CD1c-positive myeloid dendritic cell (primary cell): Measurements from ENCODE around the gene AQP12A.

Experiments
- DNase-seq: peaks from one replicate; pipeline ENCODE4 v3.0.0-alpha.2; 2016; ENCODE audit errors: extremely low spot score

AQP12A gene

GRCh38 chr2:240722376-240722775 lies 30.7 kb downstream of the AQP12A start:
- DNase-seq: no peak

GRCh38 chr2:240722796-240723735 lies 31.4 kb downstream of the AQP12A start:
- DNase-seq: no peak

- no peak for DNase-seq
These were observed 32.2 kb downstream of the AQP12A start for GRCh38 chr2:240723851-240724250.

DNA sequence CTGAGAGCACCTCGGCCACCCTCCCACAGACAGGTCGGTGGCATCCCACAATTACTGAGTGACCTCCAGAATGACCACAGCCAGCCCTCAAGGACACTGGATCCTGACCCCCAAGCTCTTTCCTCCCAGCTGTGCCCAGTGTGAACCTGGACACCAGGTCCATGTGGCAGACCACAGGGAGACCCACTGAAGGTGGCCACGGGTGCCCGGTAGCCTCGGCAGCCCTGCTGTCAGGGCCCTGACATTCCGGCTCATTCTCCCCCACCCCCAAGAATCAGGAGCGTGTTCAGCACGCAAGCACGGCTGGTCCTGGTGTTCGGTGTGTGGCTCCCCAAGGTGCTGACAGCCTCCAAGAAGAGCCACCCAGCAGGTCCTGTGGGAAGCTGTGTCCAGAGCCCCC lies 32.8 kb downstream of the AQP12A start:
- DNase-seq: no peak

DNA sequence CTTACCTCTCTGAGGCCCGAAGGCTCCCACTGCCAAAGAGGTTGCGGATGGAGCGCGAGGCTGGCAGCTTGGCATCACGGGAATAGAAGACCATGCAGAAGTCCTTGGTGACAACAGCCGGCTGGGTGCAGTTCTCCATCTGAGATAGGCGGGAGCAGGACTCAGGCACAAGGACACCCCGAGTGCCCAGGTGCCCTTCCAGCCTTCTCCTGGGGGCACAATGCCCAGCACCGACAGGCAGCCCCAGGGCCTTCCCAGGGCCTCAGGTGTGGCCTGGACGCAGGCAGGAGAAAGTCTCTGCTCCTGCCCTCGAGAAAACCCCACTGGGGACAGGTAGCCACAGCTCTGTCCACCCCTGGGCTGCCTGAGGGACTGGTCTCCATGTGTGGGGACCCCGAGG lies 33.6 kb downstream of the AQP12A start:
- DNase-seq: no peak

DNA sequence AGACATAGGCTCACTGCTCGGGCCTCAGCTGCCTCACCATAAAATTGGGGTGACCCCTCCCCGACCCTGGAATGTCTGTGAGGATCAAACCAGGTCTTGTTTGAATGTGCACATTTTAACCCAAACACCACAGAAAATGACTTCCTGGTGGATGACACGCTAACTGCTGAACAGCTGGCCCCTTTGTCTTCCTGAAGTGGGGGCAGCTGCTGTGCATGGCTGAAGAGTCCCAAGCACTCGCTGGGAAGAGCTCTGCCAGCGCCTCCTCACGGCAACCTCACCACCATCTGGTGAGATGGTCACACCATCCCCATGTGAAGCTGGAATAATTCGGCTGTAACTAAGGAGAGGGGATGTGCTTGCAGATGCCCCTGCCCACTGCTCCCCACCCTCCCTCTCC lies 34.0 kb downstream of the AQP12A start:
- no peak for DNase-seq

GRCh38 chr2:240726876-240727275 lies 35.2 kb downstream of the AQP12A start:
- DNase-seq: no peak

DNA sequence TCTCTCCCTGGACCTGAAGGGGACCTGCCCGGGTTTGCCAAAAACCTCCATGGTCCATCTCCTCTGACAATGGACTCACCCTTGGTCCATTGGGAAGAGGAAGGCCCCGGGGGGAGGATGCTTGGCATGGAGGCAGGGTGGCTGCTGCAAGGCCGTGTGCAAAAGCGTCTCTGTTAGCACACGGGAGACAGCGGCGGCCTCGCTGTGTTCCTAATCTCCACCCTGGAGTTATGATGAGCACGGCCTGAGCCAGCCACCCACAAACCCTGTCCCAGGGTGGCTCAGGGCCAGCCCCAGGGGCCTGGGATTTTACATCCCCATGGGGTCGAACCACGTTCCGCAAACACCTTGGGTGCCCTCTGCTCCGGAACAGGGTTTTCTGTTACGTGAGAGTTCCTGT lies 35.8 kb downstream of the AQP12A start:
- no peak for DNase-seq

- DNase-seq: no peak
These were observed 36.2 kb downstream of the AQP12A start for GRCh38 chr2:240727913-240728312.

GRCh38 chr2:240728361-240728760 lies 36.7 kb downstream of the AQP12A start:
- DNase-seq: no peak

DNA sequence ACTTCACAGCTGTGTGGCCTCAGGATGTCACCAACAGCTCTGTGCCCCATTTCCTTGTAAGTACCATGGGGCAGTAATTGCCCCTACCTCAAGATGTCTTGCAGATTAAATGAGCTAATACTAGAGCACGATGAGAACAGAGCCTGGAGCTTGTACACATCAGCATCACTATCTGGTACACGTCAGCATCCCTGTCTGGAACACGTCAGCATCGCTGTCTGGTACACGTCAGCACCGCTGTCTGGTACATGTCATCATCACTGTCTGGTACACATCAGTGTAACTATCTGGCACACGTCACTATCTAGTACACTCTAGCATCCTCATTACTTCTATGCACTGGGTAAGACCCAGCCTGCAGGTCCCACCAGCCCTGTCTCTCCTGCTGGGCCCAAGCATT lies 37.2 kb downstream of the AQP12A start:
- no peak for DNase-seq

- DNase-seq: no peak
These were observed 39.0 kb downstream of the AQP12A start for GRCh38 chr2:240730501-240731177.

DNA sequence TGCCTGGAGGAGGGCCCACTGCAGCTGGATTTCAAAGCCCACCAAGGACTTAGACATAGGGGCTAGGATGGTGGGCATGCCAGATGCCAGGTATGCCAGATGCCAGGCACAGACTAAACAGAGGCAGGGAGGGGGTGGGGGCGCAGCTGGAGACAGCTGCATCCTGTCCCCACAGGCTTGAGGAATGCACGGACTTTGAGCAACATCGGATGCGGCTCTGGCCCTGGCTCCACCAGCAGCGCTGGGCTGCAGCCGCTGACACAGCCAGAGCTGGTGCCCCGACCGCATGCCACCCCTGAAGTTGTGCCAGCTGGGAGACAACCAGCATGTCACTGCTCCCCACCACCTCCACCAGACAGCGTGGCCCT lies 39.5 kb downstream of the AQP12A start:
- DNase-seq: no peak

- DNase-seq: no peak
These were observed 40.5 kb downstream of the AQP12A start for GRCh38 chr2:240732184-240732583.

DNA sequence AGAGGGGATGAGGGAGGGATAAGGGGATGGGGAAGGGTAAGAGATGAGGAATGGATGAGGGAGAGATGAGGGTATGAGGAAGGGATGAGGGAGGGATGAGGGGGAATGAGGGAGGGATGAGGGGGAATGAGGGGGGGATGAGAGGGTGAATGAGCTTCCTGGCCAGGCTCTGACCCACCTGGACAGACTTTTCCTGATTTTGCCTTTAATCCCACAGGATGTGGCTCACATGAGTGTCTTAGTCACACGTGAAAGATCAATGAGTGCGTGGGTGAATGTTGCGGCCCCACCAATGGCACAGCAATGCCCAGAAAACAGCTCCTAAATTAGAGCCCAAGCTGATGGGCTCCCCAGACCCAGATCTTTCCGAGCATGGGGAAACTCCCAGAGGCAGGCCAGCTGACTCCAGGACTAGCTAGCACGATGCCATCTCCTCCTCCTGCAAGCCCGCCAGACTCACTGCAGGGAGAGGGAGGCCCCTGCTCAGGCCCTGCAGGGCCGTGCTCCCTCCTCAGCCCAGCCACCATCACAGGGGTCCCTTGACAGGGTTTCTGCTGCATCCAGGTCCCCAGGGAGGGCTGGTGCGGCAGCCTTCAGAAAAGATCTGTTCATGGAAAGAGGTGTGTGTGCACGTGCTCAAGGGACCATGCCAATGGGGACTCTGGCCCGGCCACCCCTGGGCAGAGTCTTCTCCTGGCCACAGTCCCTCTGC lies 41.4 kb downstream of the AQP12A start:
- no peak for DNase-seq

DNA sequence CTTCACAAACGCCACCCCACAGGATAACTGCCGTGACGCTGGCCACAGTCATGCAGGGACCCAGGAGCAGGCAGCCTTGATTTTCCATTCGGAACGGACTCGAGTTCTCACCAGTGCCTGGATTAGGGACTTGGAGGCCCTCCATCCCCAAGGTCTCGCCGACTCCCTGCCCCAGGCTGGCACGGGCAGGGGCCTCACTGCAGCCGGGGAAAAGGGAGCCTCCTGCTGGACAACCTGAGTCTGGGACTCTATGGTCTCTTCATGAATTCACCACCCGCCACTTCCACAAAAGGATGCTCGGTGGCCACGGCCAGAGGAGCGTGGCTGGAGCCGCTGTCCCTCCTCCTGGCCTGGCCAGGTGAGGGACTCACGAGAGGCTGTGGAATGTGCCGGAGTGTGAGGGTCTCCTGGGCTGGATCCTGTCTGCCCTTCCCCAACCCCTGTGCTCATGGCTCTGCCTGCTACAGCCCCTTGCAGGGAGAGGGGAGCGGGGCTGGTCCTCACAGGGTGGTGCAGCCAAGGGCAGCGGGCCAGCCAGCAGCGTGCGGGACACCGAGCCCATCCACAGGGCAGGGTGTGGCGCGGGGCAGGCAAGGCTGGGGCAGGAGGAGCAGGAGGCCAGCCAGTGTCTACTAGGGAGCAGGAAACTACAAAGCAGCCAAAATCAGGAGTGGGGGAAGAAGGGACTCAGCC lies 42.3 kb downstream of the AQP12A start:
- DNase-seq: peak; percentile 4

GRCh38 chr2:240734756-240735155 lies 43.1 kb downstream of the AQP12A start:
- no peak for DNase-seq

DNA sequence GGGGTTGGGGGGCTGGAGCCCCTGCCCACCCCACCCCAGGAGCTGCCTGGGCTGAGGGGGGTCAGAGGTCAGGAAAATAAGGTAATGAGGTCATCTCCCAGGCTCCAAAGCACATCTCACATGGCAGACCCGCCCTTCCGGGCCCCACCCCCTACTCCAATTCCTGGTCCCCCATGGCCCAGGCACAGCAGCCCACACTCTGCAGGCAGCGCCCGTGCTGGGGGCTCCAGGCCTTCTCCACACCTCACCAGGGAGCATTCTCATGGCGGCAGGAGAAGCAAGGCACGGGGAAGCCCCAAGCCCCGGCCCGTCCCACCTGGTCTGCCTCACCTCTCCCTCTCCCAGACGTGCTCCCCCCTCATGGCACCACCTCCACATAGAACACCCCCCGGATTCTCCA lies 43.8 kb downstream of the AQP12A start:
- DNase-seq: no peak

GRCh38 chr2:240736281-240737250 lies 44.9 kb downstream of the AQP12A start:
- DNase-seq: no peak

DNA sequence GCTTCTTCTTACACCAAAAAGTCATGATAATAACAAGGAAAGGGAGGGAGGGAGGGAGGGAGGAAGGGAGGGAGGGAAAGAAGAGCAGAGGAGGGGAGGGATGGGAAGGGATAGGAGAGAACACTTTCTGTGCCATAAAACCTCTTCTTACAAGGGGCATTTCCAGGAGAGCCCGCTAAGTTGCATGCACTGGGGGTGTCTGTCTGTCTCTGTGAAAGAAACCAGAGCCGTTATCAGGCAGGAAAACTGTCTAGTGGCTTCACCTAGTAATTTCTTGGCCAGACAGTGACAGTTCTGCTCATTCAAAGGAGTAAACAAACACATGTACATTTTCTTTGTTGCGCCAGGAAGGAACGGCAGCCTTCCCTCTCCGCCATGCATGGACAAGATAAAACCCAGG lies 45.8 kb downstream of the AQP12A start:
- DNase-seq: no peak

GRCh38 chr2:240737958-240738357 lies 46.3 kb downstream of the AQP12A start:
- no peak for DNase-seq
